ENCODE measurements around the gene OLFML2B. TPM values are rescaled to one million over a fixed set of nuclear protein-coding genes. Genes with fewer than 3 reads are reported as not detected.

OLFML2B gene
- total and polyA plus RNA-seq, 12 donors, result 0.73 to 23.4 (median 1.5) TPM

DNA sequence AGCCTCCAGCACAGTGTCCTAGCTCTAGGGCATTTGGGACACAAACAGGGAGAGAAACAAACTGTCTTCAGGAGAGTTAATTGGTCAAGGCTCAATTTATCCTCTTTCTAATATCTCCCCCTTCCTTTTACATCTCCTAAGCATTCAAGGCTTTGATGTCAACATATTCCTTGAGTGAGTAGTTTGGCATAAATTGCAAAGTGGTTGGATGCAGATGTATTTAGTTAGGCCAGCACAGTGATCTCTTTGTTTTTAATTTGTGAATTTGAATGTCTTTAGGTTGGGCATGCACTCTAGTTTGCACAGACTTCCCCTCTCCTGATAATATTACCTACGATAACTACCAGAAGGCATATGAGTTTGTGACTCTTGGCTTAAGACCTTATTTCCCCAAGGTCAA lies 12.5 kb upstream of the OLFML2B start:
- Histone ChIP-seq H3K4me1 (peaks cover 0 to 12% (median 0%) of the 10 kb centered on the region in 9 donors), H3K27me3 (peaks cover 0 to 9% (median 0%) of the 10 kb centered on the region in 7 donors), H3K9me3 (no peaks in the 10 kb centered on the region), H3K27ac (no peak overlapping the region), H3K4me3 (no peak overlapping the region), H3K36me3 (no peaks in the 10 kb centered on the region)
- TF ChIP-seq, protein P1, sequence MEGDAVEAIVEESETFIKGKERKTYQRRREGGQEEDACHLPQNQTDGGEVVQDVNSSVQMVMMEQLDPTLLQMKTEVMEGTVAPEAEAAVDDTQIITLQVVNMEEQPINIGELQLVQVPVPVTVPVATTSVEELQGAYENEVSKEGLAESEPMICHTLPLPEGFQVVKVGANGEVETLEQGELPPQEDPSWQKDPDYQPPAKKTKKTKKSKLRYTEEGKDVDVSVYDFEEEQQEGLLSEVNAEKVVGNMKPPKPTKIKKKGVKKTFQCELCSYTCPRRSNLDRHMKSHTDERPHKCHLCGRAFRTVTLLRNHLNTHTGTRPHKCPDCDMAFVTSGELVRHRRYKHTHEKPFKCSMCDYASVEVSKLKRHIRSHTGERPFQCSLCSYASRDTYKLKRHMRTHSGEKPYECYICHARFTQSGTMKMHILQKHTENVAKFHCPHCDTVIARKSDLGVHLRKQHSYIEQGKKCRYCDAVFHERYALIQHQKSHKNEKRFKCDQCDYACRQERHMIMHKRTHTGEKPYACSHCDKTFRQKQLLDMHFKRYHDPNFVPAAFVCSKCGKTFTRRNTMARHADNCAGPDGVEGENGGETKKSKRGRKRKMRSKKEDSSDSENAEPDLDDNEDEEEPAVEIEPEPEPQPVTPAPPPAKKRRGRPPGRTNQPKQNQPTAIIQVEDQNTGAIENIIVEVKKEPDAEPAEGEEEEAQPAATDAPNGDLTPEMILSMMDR (IDR thresholded peaks at IDR 0.05), result no peak
- ATAC-seq (no peak), DNase-seq (no peak)
- WGBS, 2 donors, result 90 to 93% methylated on average over 1 of the region's 1 CpG
- intact Hi-C loops (cut with DNase I), result loop anchor here in 9 of 10 donors (2.0 to 10.0 kb wide), 6 partner anchors 171 to 247 kb away; no protein-coding TSS in a partner anchor

DNA sequence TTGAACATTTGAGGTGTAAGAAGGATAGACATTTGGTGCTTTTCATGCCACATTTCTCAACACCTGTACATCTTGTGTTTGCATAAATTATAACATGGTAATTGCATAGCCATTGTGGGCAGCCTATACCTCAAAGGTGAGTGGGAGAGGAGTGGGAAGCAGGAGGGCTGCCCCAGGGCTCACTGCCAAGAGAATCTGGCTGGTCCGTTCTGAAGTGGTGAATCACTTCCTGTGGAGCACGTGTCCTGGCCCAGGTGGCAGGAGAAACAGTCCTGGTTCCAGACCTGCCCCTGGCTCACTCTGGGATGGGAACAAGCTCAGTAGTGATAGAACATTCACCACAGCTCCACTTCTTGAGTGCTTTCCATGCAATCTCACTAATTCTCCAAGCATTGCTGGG lies 11.6 kb upstream of the OLFML2B start:
- 36 to 51% methylated on average over 2 of the region's 2 CpGs for WGBS, 2 donors
- no peak for ATAC-seq
- TF ChIP-seq, protein P1 (IDR thresholded peaks at IDR 0.05), result no peak

DNA sequence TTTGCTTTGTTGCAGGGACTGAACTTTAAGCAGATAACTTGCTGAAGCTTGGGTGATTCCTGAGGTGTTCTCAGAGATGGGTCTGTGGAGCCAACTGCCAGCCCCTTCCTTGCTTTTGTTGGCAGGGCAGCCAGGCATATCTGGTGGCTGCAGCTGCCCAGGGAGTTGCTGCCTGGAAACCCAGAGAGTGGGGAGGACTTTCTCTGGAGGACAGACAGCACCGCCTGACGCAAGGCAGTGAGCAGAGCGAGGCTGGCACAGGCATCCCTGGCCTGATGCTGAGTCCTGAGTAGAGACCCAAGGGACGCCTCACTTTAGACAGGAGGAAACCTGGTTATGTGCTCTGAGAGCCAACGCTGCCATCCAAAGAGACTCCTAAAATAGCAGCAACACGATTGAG lies 9.8 kb upstream of the OLFML2B start:
- WGBS, 2 donors, result 19 to 41% methylated on average over 6 of the region's 6 CpGs
- DNase-seq, result peak; percentile 32 to 50
- H3K4me1 ChIP-seq, result peaks cover 0 to 23% (median 0%) of the 10 kb centered on the region in 9 donors
- ATAC-seq, result peak; percentile 69 to 95 (median 88)
- H3K4me3 ChIP-seq, result no peak overlapping the region
- intact Hi-C loops (cut with DNase I), result loop anchor here in 4 of 10 donors (10.0 kb wide), 2 partner anchors 169 to 179 kb away; no protein-coding TSS in a partner anchor
- H3K9me3 ChIP-seq, result no peaks in the 10 kb centered on the region
- H3K36me3 ChIP-seq, result no peaks in the 10 kb centered on the region
- H3K27ac ChIP-seq, result peak overlapping the region in 1 of 10 donors; percentile 28
- H3K27me3 ChIP-seq, result peaks cover 0 to 6% (median 0%) of the 10 kb centered on the region in 7 donors
- TF ChIP-seq, protein P1 (IDR thresholded peaks at IDR 0.05), result peak in 2 of 9 donors; percentile 17 to 28

More for the DNA sequence above, 11.6 kb upstream of the OLFML2B start:
- Histone ChIP-seq H3K4me3 (no peak overlapping the region), H3K9me3 (no peaks in the 10 kb centered on the region), H3K27me3 (peaks cover 0 to 9% (median 0%) of the 10 kb centered on the region in 7 donors), H3K36me3 (no peaks in the 10 kb centered on the region), H3K4me1 (peaks cover 0 to 12% (median 0%) of the 10 kb centered on the region in 9 donors), H3K27ac (no peak overlapping the region)
- no peak for DNase-seq
- intact Hi-C loops (cut with DNase I), result loop anchor here in 8 of 10 donors (2.0 to 10.0 kb wide), 5 partner anchors 170 to 243 kb away; no protein-coding TSS in a partner anchor

DNA sequence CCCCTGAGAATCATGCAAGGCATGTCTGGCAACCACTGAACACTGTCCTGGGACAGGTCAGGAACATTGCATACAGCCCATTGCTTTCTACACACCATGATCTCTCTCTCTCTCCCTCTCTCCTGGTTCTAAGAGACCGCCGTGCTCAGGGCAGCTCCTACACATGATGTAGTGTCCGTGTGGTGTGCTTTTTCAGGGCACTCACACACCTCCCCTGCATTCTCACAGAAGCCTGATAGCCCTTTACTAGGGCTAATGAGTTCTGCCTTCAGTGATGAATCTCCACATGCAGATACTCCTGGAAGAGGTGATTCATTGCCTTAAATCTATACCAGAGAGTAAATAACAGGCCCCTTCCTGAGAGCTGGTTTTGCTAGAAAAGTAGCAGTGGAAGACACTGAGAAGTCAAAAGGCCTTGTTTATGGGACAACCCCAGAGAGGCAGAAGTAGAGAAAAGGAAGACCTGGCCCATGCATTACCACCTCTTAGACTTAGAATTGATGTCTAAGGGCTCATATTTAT lies 7.2 kb upstream of the OLFML2B start:
- ATAC-seq (no peak), DNase-seq (no peak)
- Histone ChIP-seq H3K9me3 (peaks cover 0 to 6% (median 0%) of the 10 kb centered on the region in 11 donors), H3K4me3 (no peak overlapping the region), H3K4me1 (peaks cover 0 to 36% (median 0%) of the 10 kb centered on the region in 9 donors), H3K27me3 (peaks cover 0 to 15% (median 8%) of the 10 kb centered on the region in 7 donors), H3K36me3 (no peaks in the 10 kb centered on the region), H3K27ac (no peak overlapping the region)
- 92 to 96% methylated on average over 3 of the region's 3 CpGs for WGBS, 2 donors
- TF ChIP-seq, protein P1 (IDR thresholded peaks at IDR 0.05), result no peak
- intact Hi-C loops (cut with DNase I), result loop anchor here in 4 of 10 donors (10.0 kb wide), 2 partner anchors 166 to 176 kb away; no protein-coding TSS in a partner anchor

All from heart right ventricle (tissue), 16 donors.